ENCODE data around the gene GULP1.
"Not testable (repeated sequence)": the region's sequence is repeated elsewhere in the genome, so short reads cannot be mapped to it uniquely, and the experiment has no call there.

GULP1 gene

DNA sequence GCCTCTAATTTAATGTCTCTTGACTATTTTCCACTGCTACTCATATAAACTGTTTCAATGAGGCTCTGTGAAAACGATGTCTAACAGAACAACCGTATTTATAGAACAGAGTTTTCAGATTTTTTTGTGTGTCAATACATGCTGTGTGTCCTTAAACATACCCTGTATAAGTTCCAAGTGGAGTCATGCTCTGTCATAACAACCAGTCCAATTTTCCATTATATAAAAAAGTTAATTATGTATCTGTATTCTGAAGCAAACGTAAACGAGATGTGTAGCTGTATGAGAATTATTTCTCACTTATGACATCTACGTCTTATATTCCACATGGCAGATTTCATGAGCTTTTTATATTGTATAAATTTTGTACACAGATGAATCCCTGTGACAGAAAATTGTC, 13.9 kb upstream of the GULP1 start:
- POLR2A ChIA-PET (ENCODE audit: low non-redundant PET) = no interaction called here
- no peak overlapping the region for H3K27ac ChIP-seq
- DNase-seq (ENCODE audit: low spot score) = no peak
- CTCF ChIA-PET = no interaction called here
- no peak for TF ChIP-seq CTCF (conservative IDR thresholded peaks at IDR 0.05; ENCODE audit: low read depth)

- POLR2A ChIA-PET (ENCODE audit: low non-redundant PET) = no interaction called here
These were observed 13.1 kb upstream of the GULP1 start for GRCh38 chr2:188278388-188279092.

GRCh38 chr2:188279093-188279445, 12.6 kb upstream of the GULP1 start:
- POLR2A ChIA-PET (ENCODE audit: low non-redundant PET) = no interaction called here
- no peak for TF ChIP-seq CTCF (conservative IDR thresholded peaks at IDR 0.05; ENCODE audit: low read depth)
- CTCF ChIA-PET = interaction anchor here (0.6 kb wide), 2 partner anchors 229 to 314 kb away, joined by 3 to 5 read pairs; no protein-coding TSS in a partner anchor
- no peak for DNase-seq (ENCODE audit: low spot score)
- no peak overlapping the region for H3K27ac ChIP-seq

More at GRCh38 chr2:188278388-188279092, 13.1 kb upstream of the GULP1 start:
- no peak for TF ChIP-seq CTCF (conservative IDR thresholded peaks at IDR 0.05; ENCODE audit: low read depth)
- H3K27ac ChIP-seq = no peak overlapping the region
- CTCF ChIA-PET = interaction anchor here (0.6 kb wide), 2 partner anchors 229 to 314 kb away, joined by 3 to 5 read pairs; no protein-coding TSS in a partner anchor
- no peak for DNase-seq (ENCODE audit: low spot score)

GRCh38 chr2:188280811-188281222, 10.9 kb upstream of the GULP1 start:
- DNase-seq (ENCODE audit: low spot score) = no peak
- CTCF ChIA-PET = interaction anchor here (0.7 kb wide), 1 partner anchor 1922 kb away, joined by 3 read pairs; no protein-coding TSS in a partner anchor
- POLR2A ChIA-PET (ENCODE audit: low non-redundant PET) = no interaction called here
- no peak overlapping the region for H3K27ac ChIP-seq
- TF ChIP-seq CTCF (conservative IDR thresholded peaks at IDR 0.05; ENCODE audit: low read depth) = no peak

GRCh38 chr2:188282907-188283306, 8.8 kb upstream of the GULP1 start:
- DNase-seq (ENCODE audit: low spot score) = no peak
- CTCF ChIA-PET = no interaction called here
- no peak for TF ChIP-seq CTCF (conservative IDR thresholded peaks at IDR 0.05; ENCODE audit: low read depth)
- POLR2A ChIA-PET (ENCODE audit: low non-redundant PET) = no interaction called here
- H3K27ac ChIP-seq = no peak overlapping the region

DNA sequence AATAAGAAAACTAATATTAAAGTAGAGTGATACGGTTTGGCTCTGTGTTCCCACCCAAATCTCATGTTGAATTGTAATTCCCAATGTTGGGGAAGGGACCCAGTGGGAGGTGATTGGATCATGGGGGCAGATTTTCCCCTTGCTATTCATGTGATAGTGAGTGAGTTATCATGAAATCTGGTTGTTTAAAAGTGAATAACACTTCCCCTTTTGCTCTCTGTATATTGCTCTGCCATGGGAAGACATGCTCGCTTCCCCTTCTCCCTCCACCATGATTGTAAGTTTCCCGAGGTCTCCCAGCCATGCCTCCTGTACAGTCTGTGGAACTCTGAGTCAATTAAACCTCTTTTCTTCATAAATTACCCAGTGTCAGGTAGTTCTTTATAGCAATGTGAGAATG, 7.4 kb upstream of the GULP1 start:
- H3K27ac ChIP-seq; CTCF ChIA-PET; DNase-seq (ENCODE audit: low spot score); POLR2A ChIA-PET (ENCODE audit: low non-redundant PET): not testable (repeated sequence)

DNA sequence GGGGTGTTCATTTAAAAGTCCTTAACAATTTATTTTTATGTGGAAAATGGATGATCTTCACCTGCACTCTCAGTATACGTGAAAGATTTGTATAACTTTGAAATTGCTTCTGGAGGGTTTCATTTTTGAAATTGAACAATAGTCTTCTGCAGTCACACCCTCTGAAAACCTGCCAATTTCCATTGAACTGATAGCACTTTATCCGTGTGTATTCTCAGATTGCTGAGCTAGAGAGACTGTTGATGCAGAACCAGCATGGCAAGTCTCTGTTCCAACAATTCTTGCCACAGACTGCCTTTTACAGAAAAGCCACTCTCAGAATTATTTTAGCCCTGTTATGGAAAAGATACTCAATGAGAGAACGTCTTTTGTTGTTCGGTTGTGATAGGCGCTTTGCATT, 6.6 kb upstream of the GULP1 start:
- no peak for DNase-seq (ENCODE audit: low spot score)
- no peak overlapping the region for H3K27ac ChIP-seq
- ChIA-PET CTCF (no interaction called here), POLR2A (ENCODE audit: low non-redundant PET) (no interaction called here)
- no peak for TF ChIP-seq CTCF (conservative IDR thresholded peaks at IDR 0.05; ENCODE audit: low read depth)

All from RWPE1 (cell line).